ENCODE data around the gene ANKLE2. TPM values are rescaled to one million over a fixed set of nuclear protein-coding genes. Genes with fewer than 3 reads are reported as not detected.

The ANKLE2 gene
- total RNA-seq, 1 experiment from 2014 or later, result 42.9 TPM

DNA sequence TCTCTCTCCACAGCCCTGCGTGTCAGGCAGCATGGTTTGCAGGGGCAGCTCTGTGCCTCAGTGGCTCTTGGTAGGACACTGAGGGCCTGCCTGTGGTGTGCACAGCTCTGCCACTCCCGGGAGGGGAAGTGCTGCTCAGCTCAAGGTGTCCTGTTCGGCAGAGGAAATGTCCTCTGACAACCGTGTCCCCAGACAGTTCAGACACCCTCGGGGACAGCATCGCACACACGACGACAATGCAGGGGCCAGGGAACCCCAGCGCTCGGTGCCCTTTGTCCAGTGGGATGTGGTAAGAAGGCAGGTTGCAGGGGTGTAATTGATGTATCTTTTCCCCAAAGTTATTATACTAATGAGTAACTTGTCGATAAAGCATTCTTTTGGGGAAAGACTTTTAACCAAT, 14.2 kb downstream of the ANKLE2 start:
- no peak for DNase-seq (ENCODE audit: low read depth)

DNA sequence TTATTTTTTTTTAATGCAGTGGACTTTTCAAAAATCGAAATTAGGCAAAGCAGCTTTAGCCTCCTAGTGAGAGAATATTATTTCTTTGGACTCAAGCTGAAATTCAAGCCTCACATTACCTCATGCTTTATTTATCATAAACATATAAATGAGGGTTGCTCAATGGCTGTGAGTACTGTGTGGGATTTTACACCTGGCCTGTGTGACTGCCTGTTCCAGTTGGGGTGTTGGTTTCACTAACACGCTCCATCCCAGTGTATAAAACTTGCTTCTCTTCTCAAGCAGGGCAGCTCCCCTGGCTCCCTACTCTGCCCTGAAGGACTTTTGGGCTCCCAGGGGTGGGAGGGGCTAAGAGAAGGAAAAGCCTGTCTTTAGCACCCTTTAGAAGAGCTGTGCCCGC, 15.0 kb downstream of the ANKLE2 start:
- no peak for DNase-seq (ENCODE audit: low read depth)

- DNase-seq (ENCODE audit: low read depth), result no peak
These were observed 17.8 kb downstream of the ANKLE2 start for GRCh38 chr12:132743831-132744230.

DNA sequence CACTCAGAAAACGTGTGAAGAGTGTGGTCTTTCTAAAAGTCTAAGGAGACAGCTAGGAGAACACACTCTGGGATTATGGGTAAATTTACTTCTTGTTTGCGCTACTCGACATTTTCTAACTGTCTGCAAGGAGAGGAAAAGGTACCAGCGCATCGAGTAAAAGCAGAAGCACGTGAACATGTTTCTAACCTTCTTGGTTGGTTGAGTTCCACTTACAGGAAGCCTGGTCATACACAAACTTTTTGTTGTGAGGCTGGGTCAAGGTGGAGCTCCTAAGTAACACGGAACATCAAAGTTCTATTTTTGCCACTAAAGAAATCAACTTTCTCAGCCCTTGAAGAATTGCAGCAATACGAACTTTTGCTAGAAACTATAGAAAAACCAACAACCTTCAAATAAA, 20.0 kb downstream of the ANKLE2 start:
- no peak for DNase-seq (ENCODE audit: low read depth)

DNA sequence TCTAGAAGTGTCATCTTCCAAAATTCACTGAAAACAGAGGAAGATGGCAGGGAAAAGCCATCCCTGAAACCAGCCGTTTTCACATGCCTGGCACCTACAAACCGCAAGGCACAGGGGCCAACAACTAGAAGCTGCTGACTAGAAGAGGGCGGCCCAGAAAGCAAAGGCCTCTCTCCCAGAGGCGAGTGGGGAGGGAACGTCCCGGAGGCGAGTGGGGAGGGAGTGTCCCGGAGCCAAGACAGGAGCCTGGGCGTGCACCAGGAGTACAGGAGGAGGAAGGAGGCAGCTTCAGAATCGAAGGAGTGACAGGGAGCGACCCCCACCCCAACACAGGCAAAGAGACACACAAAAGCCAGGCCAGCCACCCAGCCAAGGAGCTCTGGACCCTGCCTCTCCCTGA, 21.0 kb downstream of the ANKLE2 start:
- DNase-seq (ENCODE audit: low read depth), result no peak

DNA sequence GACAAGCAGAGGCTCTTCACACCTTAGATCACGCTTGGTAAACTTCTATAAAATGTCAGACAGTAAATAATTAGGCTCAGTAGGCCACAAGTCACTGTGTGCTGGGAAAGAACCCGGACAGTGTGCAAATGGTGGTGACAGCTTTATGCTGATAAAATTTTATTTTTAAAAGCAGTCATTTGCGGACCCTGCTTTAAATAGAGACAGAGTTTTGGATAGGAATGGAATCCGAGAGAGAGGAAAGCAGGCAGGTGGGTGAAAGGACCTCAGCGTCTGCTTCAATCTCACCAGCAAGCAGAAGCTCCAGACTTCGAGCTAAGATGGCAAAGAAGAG, 21.4 kb downstream of the ANKLE2 start:
- no peak for DNase-seq (ENCODE audit: low read depth)

DNA sequence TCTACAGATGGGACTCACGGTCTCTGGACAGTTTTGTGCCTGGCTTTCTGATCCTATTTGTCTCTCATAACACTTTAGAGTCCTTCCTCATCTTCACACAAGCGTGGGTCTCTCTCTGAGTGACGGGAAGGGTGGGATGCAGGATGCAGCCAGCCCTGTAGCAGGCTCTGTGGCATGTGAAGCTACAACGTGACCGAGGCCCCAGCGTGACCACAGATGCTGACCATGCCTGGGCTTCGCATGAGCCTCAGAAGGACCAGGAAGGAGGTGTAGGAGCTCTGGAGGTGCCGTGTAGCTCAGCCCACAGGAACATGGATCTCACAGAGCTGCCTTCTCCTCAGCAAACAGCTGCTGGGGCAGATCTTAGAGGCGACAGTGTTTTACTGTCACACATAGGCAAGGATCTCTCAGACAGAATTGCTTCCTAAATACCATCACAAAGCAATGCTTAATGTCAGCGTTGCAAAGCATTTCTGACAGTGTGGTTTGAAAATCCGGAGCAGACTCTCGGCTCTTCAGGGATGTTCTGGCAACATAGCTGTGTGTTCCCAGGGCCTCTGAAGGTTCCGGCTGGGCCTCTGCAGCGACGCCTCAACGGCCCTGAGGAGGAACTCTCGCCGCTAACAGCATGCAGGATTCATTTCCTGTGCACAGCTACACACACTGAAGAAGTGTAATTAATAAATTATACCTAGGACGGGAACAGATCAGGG, 21.9 kb downstream of the ANKLE2 start:
- DNase-seq (ENCODE audit: low read depth), result no peak

- no peak for DNase-seq (ENCODE audit: low read depth)
These were observed 24.7 kb downstream of the ANKLE2 start for GRCh38 chr12:132736913-132737312.

DNA sequence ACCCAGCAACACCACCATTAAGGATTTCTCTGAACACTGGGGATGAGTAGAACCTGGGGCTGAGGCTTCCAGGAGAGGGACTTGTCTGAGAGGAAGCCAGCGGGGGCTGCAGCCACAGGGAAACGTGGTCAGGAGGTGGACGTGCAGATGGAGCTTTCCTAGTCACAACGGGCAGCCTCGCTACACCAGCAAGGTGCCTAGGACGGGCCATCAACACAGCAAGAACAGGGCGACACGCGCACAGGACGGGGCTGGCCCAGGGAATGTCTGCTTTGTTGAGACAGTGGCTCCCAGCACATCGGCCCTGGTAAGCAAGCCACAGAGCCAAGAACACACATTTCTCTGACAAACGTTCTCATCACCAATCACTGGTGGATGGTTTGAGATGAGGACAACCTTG, 25.3 kb downstream of the ANKLE2 start:
- DNase-seq (ENCODE audit: low read depth), result no peak

- no peak for DNase-seq (ENCODE audit: low read depth)
These were observed 26.1 kb downstream of the ANKLE2 start for GRCh38 chr12:132735496-132735895.

DNA sequence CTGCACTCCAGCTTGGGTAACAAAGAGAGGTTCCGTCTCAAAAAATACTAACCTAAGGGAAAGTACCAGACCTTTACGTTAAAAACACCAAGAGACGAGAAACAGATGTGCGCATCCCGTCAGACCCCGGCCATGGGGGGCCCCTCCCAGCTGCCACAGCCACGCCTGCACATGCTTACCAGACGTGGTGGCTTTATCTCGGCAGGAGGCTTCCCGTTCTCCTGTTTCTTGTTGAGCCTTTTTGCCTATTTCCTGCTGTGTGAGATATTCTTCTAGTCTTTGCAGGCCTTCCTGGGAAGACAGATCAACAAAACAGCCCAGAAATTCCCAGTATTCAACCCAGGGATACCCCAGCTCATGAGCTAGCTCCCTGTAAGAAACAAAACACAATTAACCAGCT, 27.4 kb downstream of the ANKLE2 start:
- DNase-seq (ENCODE audit: low read depth), result no peak

- no peak for DNase-seq (ENCODE audit: low read depth)
These were observed 30.1 kb downstream of the ANKLE2 start for GRCh38 chr12:132731574-132731973.

GRCh38 chr12:132730353-132730752, 31.3 kb downstream of the ANKLE2 start:
- no peak for DNase-seq (ENCODE audit: low read depth)

GRCh38 chr12:132729541-132730320, 31.9 kb downstream of the ANKLE2 start:
- DNase-seq (ENCODE audit: low read depth), result peak; percentile 44

DNA sequence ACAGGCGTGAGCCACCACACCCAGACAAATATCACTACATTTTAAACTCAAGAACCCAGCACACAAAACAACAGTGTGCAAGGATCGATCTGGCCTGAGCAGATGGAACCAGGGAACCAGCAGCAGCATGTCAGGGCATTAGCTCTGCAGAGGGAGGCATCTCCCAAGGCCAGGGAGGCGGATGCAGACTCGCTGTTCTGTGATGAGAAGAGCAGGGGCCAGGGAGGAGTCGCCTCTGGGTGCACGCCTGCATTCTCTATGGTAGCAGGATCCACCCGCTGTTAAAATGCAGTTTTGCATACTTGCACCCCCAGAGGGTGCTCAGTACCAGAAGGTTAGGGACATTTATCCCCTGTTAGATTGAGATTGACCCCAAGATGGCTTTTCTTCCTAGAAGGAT, 33.1 kb downstream of the ANKLE2 start:
- DNase-seq (ENCODE audit: low read depth), result no peak

- no peak for DNase-seq (ENCODE audit: low read depth)
These were observed 34.4 kb downstream of the ANKLE2 start for GRCh38 chr12:132727091-132727794.

- DNase-seq (ENCODE audit: low read depth), result no peak
These were observed 35.2 kb downstream of the ANKLE2 start for GRCh38 chr12:132726386-132726785.

DNA sequence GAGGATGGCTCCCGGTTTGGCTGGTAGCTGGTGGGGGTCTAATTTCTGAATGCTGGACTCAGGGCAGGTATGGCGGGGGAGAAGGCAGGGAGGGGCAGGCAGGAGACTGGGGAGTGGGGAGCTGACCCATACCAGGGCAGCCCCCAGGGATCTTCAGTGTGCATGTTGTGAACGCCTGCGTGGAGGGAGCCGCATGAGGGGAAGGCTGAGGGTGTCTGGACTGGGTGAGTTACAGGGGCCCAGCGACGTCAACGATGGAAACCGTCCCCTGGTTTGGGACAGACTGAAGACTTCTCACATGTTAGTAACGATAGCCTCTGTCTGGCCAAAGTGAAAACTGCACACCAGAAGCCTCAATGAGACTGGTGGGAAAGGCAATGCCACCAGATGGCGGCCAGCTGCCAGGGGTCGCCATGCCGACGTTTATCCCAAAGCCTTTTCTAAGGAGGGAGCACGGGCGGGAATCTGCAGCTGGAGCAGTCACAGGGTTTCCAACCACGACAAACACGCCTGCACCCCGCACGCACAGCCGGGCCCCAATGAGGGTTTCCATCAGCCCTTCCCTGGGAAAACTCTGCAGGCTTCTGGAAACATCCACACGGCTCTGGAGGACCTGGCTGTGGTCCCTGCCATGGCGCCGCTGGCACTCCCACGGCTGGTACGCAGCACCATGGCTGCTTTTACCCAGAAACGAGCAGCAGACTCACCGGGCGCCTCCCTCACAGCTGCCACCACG, 37.0 kb downstream of the ANKLE2 start:
- no peak for DNase-seq (ENCODE audit: low read depth)

DNA sequence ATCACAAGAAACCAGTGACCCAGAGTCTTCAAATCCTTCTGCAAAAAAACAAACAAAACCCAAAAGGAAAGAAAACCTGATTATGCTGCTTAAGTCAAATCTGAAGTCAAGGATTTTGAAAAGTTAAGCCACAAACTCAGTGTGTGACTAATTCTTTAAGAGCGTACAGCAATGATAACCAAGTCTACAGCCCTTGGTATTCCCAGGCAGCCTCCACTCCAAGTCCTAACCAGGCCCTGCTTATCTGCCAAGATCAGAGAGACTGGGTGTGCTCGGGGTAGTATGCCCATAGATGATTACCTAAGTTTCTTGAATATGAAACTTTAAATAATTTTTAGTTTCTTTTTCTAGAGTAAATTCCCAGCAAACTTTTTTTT, 37.9 kb downstream of the ANKLE2 start:
- no peak for DNase-seq (ENCODE audit: low read depth)

DNA sequence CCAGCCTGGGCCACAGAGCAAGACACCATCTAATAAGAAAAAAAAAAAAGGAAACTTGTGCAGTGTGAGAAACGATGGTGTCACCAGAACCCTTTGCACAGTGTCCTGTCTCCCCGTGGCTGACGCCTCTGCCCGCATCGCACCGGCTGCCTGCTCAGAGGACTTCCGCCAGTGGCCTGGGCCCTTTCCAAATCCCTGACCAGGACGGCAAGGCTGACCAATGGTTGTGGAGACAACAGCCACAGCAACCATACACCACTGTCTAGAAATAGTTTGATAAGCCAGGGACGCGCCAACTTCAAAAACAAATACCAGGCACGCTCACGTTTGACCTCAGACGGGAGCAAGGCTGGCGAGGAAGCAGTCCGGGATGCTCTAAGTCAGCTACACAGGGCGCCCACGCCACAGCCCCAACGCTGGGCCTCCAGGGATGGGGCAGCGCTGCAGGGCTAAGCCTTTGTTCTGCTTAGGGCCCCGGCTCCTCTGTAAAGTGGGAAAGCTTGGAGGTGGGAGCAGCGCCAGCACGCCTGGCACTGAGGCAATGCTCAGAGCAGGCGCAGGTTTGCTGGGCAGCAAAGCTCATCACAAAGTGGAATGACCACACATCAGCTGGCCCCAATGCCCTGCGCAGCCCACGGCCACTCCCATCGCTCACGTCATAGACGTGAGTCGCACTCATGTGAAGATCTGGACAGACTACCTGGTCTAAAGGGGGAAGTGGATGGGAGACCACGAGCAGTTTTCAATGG, 38.4 kb downstream of the ANKLE2 start:
- no peak for DNase-seq (ENCODE audit: low read depth)

- DNase-seq (ENCODE audit: low read depth), result no peak
These were observed 40.9 kb downstream of the ANKLE2 start for GRCh38 chr12:132720606-132721345.
